Measurements from ENCODE around the gene EIF4ENIF1. TPM values are rescaled to one million over a fixed set of nuclear protein-coding genes. Genes with fewer than 3 reads are reported as not detected.
"Not testable (repeated sequence)": the region's sequence is repeated elsewhere in the genome, so short reads cannot be mapped to it uniquely, and the experiment has no call there.

EIF4ENIF1 gene
- total and polyA plus RNA-seq, 7 donors = 9.2 to 34.2 (median 24.8) TPM

- intact Hi-C loops (cut with DNase I) = no loop called here
- Histone ChIP-seq H3K4me1 (peaks cover 28% of the 10 kb centered on the region), H3K9me3 (no peaks in the 10 kb centered on the region), H3K27ac (peak overlapping the region; percentile 80), H3K36me3 (ENCODE audit: insufficient read depth in 1 of 2, low read depth in 1 of 2) (no peaks in the 10 kb centered on the region), H3K4me3 (peak overlapping the region; percentile 91), H3K27me3 (ENCODE audit: insufficient read depth in 3 of 3, low read length in 2 of 3) (no peaks in the 10 kb centered on the region)
- TF ChIP-seq CTCF (IDR thresholded peaks at IDR 0.05) = no peak
- ATAC-seq = no peak
- DNase-seq = no peak
- 67 to 77% (median 75%) methylated on average over 15 of the region's 15 CpGs for WGBS, 3 donors
These were observed 5.7 kb upstream of the EIF4ENIF1 start for GRCh38 chr22:31495343-31495742.

GRCh38 chr22:31493355-31493754 lies 3.7 kb upstream of the EIF4ENIF1 start:
- DNase-seq; H3K27me3 ChIP-seq (ENCODE audit: insufficient read depth in 3 of 3, low read length in 2 of 3); H3K4me3 ChIP-seq; ATAC-seq; H3K36me3 ChIP-seq (ENCODE audit: insufficient read depth in 1 of 2, low read depth in 1 of 2); intact Hi-C loops (cut with DNase I); H3K9me3 ChIP-seq: not testable (repeated sequence)
- H3K27ac ChIP-seq = peak overlapping the region; percentile 98
- H3K4me1 ChIP-seq = peaks cover 32% of the 10 kb centered on the region
- 79 to 89% (median 83%) methylated on average over 5 of the region's 5 CpGs for WGBS, 3 donors

GRCh38 chr22:31492151-31492550 lies 2.5 kb upstream of the EIF4ENIF1 start:
- Histone ChIP-seq H3K4me3 (no peak overlapping the region), H3K27me3 (ENCODE audit: insufficient read depth in 3 of 3, low read length in 2 of 3) (no peaks in the 10 kb centered on the region), H3K27ac (peak overlapping the region; percentile 98), H3K4me1 (peaks cover 41% of the 10 kb centered on the region), H3K9me3 (no peaks in the 10 kb centered on the region), H3K36me3 (ENCODE audit: insufficient read depth in 1 of 2, low read depth in 1 of 2) (peaks cover 0 to 13% of the 10 kb centered on the region in 2 donors)
- no peak for TF ChIP-seq CTCF (IDR thresholded peaks at IDR 0.05)
- 58 to 78% (median 75%) methylated on average over 3 of the region's 3 CpGs for WGBS, 3 donors
- intact Hi-C loops (cut with DNase I) = no loop called here
- ATAC-seq = no peak
- no peak for DNase-seq

GRCh38 chr22:31491218-31491962 lies 1.7 kb upstream of the EIF4ENIF1 start:
- Histone ChIP-seq H3K27ac (peak overlapping the region; percentile 98), H3K36me3 (ENCODE audit: insufficient read depth in 1 of 2, low read depth in 1 of 2) (peaks cover 0 to 21% of the 10 kb centered on the region in 2 donors), H3K4me3 (peak overlapping the region; percentile 92), H3K9me3 (no peaks in the 10 kb centered on the region), H3K27me3 (ENCODE audit: insufficient read depth in 3 of 3, low read length in 2 of 3) (no peaks in the 10 kb centered on the region), H3K4me1 (peaks cover 41% of the 10 kb centered on the region)
- DNase-seq = no peak
- 60 to 72% (median 70%) methylated on average over 8 of the region's 8 CpGs for WGBS, 3 donors
- no peak for TF ChIP-seq CTCF (IDR thresholded peaks at IDR 0.05)
- ATAC-seq = no peak
- intact Hi-C loops (cut with DNase I) = no loop called here

GRCh38 chr22:31490496-31490925 lies 869 bp upstream of the EIF4ENIF1 start:
- WGBS, 3 donors = 1 to 3% (median 2%) methylated on average over 15 of the region's 15 CpGs
- TF ChIP-seq CTCF (IDR thresholded peaks at IDR 0.05) = no peak
- Histone ChIP-seq H3K9me3 (no peaks in the 10 kb centered on the region), H3K36me3 (ENCODE audit: insufficient read depth in 1 of 2, low read depth in 1 of 2) (peaks cover 1 to 23% of the 10 kb centered on the region in 2 donors), H3K4me1 (peaks cover 41% of the 10 kb centered on the region), H3K4me3 (peak overlapping the region; percentile 92), H3K27me3 (ENCODE audit: insufficient read depth in 3 of 3, low read length in 2 of 3) (no peaks in the 10 kb centered on the region), H3K27ac (peak overlapping the region; percentile 98)
- DNase-seq (peak; percentile 38 to 61), ATAC-seq (peak; percentile 37 to 51 (median 41))
- intact Hi-C loops (cut with DNase I) = no loop called here
